ENCODE measurements around the gene REEP5.
A peak's percentile ranks its signal among the peaks of the same experiment; 100 is the strongest.
"Not testable (repeated sequence)": the region's sequence is repeated elsewhere in the genome, so short reads cannot be mapped to it uniquely, and the experiment has no call there.

REEP5 gene

DNA sequence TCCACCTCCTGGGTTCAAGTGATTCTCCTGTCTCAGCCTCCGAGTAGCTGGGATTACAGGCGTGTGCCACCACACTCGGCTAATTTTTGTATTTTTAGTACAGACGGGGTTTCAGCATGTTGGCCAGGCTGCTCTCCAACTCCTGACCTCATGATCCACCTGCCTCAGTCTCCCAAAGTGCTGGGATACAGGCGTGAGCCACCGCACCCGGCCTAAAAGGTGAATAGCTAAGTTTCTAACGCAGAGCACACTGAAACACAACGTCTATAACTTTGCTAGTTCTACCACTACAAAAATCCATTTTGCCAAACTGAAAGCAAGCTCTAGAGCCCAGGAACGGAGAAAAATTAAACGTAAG is 61.5 kb downstream of the REEP5 start:
- not testable (repeated sequence) for H3K27ac ChIP-seq (ENCODE audit: low read length); H3K9me3 ChIP-seq (ENCODE audit: control insufficient read depth, low read depth, low read length); H3K27me3 ChIP-seq (ENCODE audit: control insufficient read depth, insufficient read depth, low read length); H3K4me1 ChIP-seq (ENCODE audit: control insufficient read depth, low read depth, low read length)
- Histone ChIP-seq H3K4me3 (ENCODE audit: low read length) (peak overlapping the region; percentile 97), H3K9ac (ENCODE audit: low read length) (peak overlapping the region; percentile 93), H3K36me3 (ENCODE audit: control insufficient read depth, low read depth, low read length) (peaks cover 28% of the 10 kb centered on the region)

DNA sequence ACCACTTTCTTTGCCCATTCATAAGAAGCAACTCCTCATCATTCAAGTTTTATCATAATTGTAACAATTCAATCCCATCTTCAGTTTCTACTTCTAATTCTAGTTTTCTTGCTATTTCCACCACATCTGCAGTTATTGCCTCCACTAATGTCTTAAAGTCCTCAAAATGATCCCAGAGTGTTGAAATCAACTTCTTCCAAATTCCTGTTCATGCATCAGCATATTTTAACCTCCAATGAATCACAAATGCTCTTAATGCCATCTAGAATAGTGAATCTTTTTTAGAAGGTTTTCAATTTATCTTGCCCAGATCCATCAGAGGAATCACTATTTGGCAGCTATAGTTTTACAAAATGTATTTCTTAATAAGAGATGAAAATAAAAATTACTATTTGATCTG is 64.2 kb downstream of the REEP5 start:
- peaks cover 9% of the 10 kb centered on the region for H3K4me1 ChIP-seq (ENCODE audit: control insufficient read depth, low read depth, low read length)
- no peak overlapping the region for H3K4me3 ChIP-seq (ENCODE audit: low read length)
- H3K27me3 ChIP-seq (ENCODE audit: control insufficient read depth, insufficient read depth, low read length) = peaks cover 7% of the 10 kb centered on the region
- no peaks in the 10 kb centered on the region for H3K9me3 ChIP-seq (ENCODE audit: control insufficient read depth, low read depth, low read length)
- no peak overlapping the region for H3K27ac ChIP-seq (ENCODE audit: low read length)
- no peak overlapping the region for H3K9ac ChIP-seq (ENCODE audit: low read length)
- peaks cover 4% of the 10 kb centered on the region for H3K36me3 ChIP-seq (ENCODE audit: control insufficient read depth, low read depth, low read length)

DNA sequence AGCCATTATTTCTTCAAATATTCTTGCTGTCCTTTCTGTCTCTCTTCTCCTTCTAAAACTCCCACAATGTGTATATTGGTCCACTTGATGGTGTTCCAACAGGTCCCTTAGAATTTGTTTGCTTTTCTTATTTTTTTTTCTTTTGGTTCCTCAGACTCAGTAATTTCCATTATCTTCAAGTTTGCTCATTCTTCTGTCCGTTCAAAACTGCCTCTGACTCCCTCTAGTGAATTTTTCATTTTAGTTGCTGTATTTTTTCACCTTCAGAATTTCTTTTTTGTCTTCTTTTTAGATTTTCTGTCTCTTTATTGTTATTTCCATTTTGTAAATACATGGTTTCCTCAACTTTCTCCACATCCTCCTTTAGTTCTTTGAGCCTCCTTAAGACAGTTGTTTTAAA is 67.4 kb downstream of the REEP5 start:
- Histone ChIP-seq H3K36me3 (ENCODE audit: control insufficient read depth, low read depth, low read length) (no peaks in the 10 kb centered on the region), H3K4me3 (ENCODE audit: low read length) (no peak overlapping the region), H3K9ac (ENCODE audit: low read length) (no peak overlapping the region), H3K27ac (ENCODE audit: low read length) (no peak overlapping the region), H3K4me1 (ENCODE audit: control insufficient read depth, low read depth, low read length) (no peaks in the 10 kb centered on the region), H3K27me3 (ENCODE audit: control insufficient read depth, insufficient read depth, low read length) (peaks cover 7% of the 10 kb centered on the region), H3K9me3 (ENCODE audit: control insufficient read depth, low read depth, low read length) (no peaks in the 10 kb centered on the region)

DNA sequence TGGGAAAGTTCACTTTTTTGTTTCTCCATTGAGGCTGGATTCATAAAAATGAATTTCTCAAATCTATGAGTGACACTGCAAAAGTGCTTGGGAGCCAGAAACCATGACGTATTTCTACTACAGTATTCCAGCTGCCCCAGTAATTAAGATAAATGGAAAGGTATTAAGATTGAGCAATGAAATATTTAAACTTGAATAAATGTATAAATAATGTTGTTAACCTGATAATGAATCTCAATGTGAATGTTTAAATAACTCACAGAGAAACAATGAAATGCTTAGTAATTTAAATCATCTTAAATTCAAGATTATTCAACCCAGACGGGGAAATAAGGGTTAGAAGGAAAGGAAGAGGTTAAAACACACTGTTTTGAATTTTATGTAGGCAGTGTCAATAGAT is 72.1 kb downstream of the REEP5 start:
- no peaks in the 10 kb centered on the region for H3K36me3 ChIP-seq (ENCODE audit: control insufficient read depth, low read depth, low read length)
- H3K9ac ChIP-seq (ENCODE audit: low read length) = no peak overlapping the region
- no peak overlapping the region for H3K27ac ChIP-seq (ENCODE audit: low read length)
- no peaks in the 10 kb centered on the region for H3K27me3 ChIP-seq (ENCODE audit: control insufficient read depth, insufficient read depth, low read length)
- no peak overlapping the region for H3K4me3 ChIP-seq (ENCODE audit: low read length)
- no peaks in the 10 kb centered on the region for H3K9me3 ChIP-seq (ENCODE audit: control insufficient read depth, low read depth, low read length)
- H3K4me1 ChIP-seq (ENCODE audit: control insufficient read depth, low read depth, low read length) = peaks cover 9% of the 10 kb centered on the region

DNA sequence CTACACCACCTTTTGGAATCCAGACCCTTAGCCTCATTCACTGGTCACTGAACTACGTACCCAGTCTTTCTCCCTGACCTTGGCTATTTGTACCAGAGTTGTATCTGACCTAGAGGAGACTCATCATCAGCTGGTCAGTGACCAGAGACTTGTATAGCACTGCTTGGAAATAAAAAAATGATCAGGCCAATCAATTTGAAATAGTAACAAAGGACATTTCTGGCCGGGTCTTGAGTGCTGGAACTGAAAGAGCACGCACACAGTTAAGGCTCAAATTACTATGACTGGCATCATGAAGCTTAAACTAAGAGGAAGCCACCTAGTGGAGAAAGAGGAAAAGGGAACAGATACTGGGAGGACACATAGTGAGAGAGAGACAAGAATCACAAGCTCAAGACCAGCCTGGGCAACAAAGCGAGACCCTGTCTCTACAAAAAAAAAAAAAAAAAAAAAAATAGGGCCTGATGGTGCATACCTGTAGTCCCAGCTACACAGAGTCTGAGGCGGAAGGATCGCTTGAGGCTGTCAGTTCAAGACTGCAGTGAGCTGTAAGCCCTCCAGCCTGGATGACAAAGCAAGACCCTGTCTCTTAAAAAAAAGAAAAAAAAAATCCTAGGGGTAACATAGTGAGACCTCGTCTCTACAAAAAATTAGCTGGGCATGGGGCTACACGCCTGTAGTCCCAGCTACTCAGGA is 73.8 kb downstream of the REEP5 start:
- Histone ChIP-seq H3K27me3 (ENCODE audit: control insufficient read depth, insufficient read depth, low read length) (no peaks in the 10 kb centered on the region), H3K4me1 (ENCODE audit: control insufficient read depth, low read depth, low read length) (peaks cover 9% of the 10 kb centered on the region), H3K36me3 (ENCODE audit: control insufficient read depth, low read depth, low read length) (no peaks in the 10 kb centered on the region), H3K9me3 (ENCODE audit: control insufficient read depth, low read depth, low read length) (no peaks in the 10 kb centered on the region), H3K27ac (ENCODE audit: low read length) (no peak overlapping the region), H3K9ac (ENCODE audit: low read length) (no peak overlapping the region), H3K4me3 (ENCODE audit: low read length) (peak overlapping the region; percentile 12)

DNA sequence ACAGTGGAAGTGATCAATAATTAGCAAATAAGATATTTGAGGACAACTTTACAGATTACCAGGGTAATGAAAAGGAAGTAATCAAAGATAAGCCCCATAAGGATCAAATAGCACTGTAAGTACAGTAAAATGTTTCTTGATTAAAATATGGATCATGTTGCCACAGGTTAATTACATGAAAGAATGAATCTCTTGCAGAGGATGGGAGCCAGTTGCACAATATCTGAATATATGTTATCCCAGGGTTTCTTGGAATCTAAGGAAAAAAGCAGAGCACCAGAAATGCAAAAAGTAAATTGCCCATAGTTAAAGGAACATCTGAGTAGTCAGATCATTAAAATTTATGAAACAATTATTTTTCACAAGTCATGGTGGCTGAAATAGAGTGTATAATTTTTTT is 74.7 kb downstream of the REEP5 start:
- Histone ChIP-seq H3K4me3 (ENCODE audit: low read length) (no peak overlapping the region), H3K4me1 (ENCODE audit: control insufficient read depth, low read depth, low read length) (peaks cover 9% of the 10 kb centered on the region), H3K27ac (ENCODE audit: low read length) (no peak overlapping the region), H3K27me3 (ENCODE audit: control insufficient read depth, insufficient read depth, low read length) (no peaks in the 10 kb centered on the region), H3K9me3 (ENCODE audit: control insufficient read depth, low read depth, low read length) (no peaks in the 10 kb centered on the region), H3K9ac (ENCODE audit: low read length) (no peak overlapping the region), H3K36me3 (ENCODE audit: control insufficient read depth, low read depth, low read length) (no peaks in the 10 kb centered on the region)

DNA sequence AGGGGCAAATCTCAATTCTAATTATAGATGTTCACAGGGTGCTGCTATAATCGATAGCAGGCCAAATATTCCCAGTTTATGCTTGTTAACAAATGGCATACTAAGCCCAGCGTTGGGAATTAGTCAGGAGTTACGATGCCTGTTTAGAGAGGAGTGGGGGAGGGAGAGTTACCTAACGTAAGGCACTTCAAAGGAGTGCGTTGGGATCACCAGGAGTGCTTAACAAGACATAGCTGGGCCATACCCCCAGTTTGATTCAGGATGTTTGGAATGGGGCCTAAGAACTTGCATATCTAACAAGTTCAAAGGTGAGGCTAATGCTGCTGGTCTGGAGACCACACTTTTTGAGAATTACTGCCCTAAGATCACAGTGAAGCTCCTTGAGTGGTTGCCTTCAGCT is 75.5 kb downstream of the REEP5 start:
- Histone ChIP-seq H3K4me1 (ENCODE audit: control insufficient read depth, low read depth, low read length) (peaks cover 9% of the 10 kb centered on the region), H3K27me3 (ENCODE audit: control insufficient read depth, insufficient read depth, low read length) (no peaks in the 10 kb centered on the region), H3K9ac (ENCODE audit: low read length) (no peak overlapping the region), H3K27ac (ENCODE audit: low read length) (no peak overlapping the region), H3K4me3 (ENCODE audit: low read length) (no peak overlapping the region), H3K9me3 (ENCODE audit: control insufficient read depth, low read depth, low read length) (no peaks in the 10 kb centered on the region), H3K36me3 (ENCODE audit: control insufficient read depth, low read depth, low read length) (no peaks in the 10 kb centered on the region)

DNA sequence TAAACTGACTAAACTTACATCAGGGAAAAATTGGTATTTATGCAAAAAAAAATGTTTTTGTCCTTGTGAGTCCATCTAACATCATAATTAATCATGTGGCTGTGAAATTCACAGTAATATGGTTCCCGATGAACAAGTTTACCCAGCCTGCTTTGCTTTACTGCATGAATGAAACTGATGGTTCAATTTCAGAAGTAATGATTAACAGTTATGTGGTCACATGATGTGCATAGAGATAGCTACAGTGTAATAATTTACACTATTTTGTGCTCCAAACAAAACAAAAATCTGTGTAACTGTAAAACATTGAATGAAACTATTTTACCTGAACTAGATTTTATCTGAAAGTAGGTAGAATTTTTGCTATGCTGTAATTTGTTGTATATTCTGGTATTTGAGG is 77.5 kb downstream of the REEP5 start:
- Histone ChIP-seq H3K27me3 (ENCODE audit: control insufficient read depth, insufficient read depth, low read length) (no peaks in the 10 kb centered on the region), H3K4me1 (ENCODE audit: control insufficient read depth, low read depth, low read length) (peaks cover 9% of the 10 kb centered on the region), H3K36me3 (ENCODE audit: control insufficient read depth, low read depth, low read length) (peaks cover 3% of the 10 kb centered on the region), H3K27ac (ENCODE audit: low read length) (no peak overlapping the region), H3K4me3 (ENCODE audit: low read length) (no peak overlapping the region), H3K9me3 (ENCODE audit: control insufficient read depth, low read depth, low read length) (no peaks in the 10 kb centered on the region), H3K9ac (ENCODE audit: low read length) (no peak overlapping the region)

DNA sequence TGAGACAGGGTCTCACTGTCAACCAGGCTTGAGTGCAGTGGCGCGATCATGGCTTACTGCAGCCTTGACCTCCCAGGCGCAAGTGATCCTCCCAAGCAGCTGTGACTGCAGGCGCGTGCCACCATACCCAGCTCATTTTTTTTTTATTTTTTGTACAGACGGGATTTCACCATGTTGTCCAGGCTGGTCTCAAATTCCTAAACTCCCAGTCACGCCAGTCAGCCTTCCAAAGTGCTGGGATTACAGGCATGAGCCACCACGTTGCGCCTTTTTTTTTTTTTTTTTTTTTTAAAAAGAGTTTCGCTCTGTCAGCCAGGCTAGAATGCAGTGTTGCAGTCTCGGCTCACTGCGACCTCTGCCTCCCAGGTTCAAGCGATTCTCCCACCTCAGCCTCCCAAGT is 88.1 kb downstream of the REEP5 start:
- Histone ChIP-seq H3K4me1 (ENCODE audit: control insufficient read depth, low read depth, low read length) (no peaks in the 10 kb centered on the region), H3K9ac (ENCODE audit: low read length) (no peak overlapping the region), H3K36me3 (ENCODE audit: control insufficient read depth, low read depth, low read length) (peaks cover 29% of the 10 kb centered on the region), H3K27ac (ENCODE audit: low read length) (no peak overlapping the region), H3K27me3 (ENCODE audit: control insufficient read depth, insufficient read depth, low read length) (no peaks in the 10 kb centered on the region), H3K9me3 (ENCODE audit: control insufficient read depth, low read depth, low read length) (no peaks in the 10 kb centered on the region), H3K4me3 (ENCODE audit: low read length) (no peak overlapping the region)

DNA sequence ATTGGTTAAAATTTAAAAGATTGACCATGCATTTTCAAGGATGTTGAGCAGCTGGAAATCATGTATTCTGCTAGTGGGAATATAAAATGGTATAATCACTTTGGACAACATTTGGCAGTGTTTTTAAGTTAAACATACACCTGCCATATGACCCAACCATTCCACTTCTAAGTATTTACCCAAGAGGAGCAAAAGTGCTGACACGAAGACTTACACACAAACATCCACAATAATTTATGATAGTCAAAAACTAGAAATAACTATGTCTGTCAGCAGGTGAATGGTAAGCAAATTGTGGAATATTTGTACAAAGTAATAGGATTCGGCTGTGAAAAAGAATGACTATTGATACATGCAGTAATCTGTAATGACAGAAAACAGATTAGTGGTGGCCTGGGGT is 91.6 kb downstream of the REEP5 start:
- Histone ChIP-seq H3K9ac (ENCODE audit: low read length) (no peak overlapping the region), H3K9me3 (ENCODE audit: control insufficient read depth, low read depth, low read length) (no peaks in the 10 kb centered on the region), H3K4me3 (ENCODE audit: low read length) (no peak overlapping the region), H3K36me3 (ENCODE audit: control insufficient read depth, low read depth, low read length) (peaks cover 22% of the 10 kb centered on the region), H3K27me3 (ENCODE audit: control insufficient read depth, insufficient read depth, low read length) (no peaks in the 10 kb centered on the region), H3K27ac (ENCODE audit: low read length) (no peak overlapping the region), H3K4me1 (ENCODE audit: control insufficient read depth, low read depth, low read length) (peaks cover 11% of the 10 kb centered on the region)
